HepG2 (cell line): Measurements from ENCODE around the gene TXNL4A. TPM values are rescaled to one million over a fixed set of nuclear protein-coding genes. Genes with fewer than 3 reads are reported as not detected.

ENCODE experiments used
- ASH2L ChIP-seq: fragments of 300-600, 200-600 bp; sonication (generic); IDR thresholded peaks from 2 replicates; pipeline ENCODE4 v1.7.0; 2017; ENCODE audit warnings: low read depth, mild to moderate bottlenecking, moderate library complexity, mixed read lengths, low read length; ENCODE audit not compliant: insufficient read length
- DR1 ChIP-seq: sonication (generic); formaldehyde crosslinking; IDR thresholded peaks from 2 replicates; pipeline ENCODE4 v1.8.0; 2021; ENCODE audit warnings: mild to moderate bottlenecking, missing genetic modification reagents, inconsistent platforms
- HNRNPH1 ChIP-seq: fragments of 200-400 bp; formaldehyde crosslinking; optimal IDR thresholded peaks from 2 replicates; pipeline ENCODE3; 2017; ENCODE audit warnings: mild to moderate bottlenecking, low read depth, low read length
- TEAD2 ChIP-seq: sonication (generic); formaldehyde crosslinking; IDR thresholded peaks from 2 replicates; pipeline ENCODE4 v1.9.0; 2021; ENCODE audit warnings: missing genetic modification reagents
- THYN1 ChIP-seq: sonication (generic); formaldehyde crosslinking; IDR thresholded peaks from 2 replicates; pipeline ENCODE4 v1.8.1; 2023; ENCODE audit warnings: low read depth, mild to moderate bottlenecking, moderate library complexity, missing genetic modification reagents, borderline replicate concordance
- TRIM24 ChIP-seq: sonication (generic); formaldehyde crosslinking; IDR thresholded peaks from 2 replicates; pipeline ENCODE4 v1.8.0; 2022; ENCODE audit warnings: mild to moderate bottlenecking, missing genetic modification reagents
- ZNF253 ChIP-seq: sonication (generic); formaldehyde crosslinking; IDR thresholded peaks from 2 replicates; pipeline ENCODE4 v1.8.0; 2022; ENCODE audit warnings: mild to moderate bottlenecking, missing genetic modification reagents, borderline replicate concordance
- ZNF510 ChIP-seq: sonication (generic); formaldehyde crosslinking; IDR thresholded peaks from 2 replicates; pipeline ENCODE4 v1.4.0; 2020; ENCODE audit warnings: low read depth, mild to moderate bottlenecking, missing genetic modification reagents
- ZNF564 ChIP-seq: sonication (generic); formaldehyde crosslinking; IDR thresholded peaks from 2 replicates; pipeline ENCODE4 v1.8.1; 2023; ENCODE audit warnings: mild to moderate bottlenecking, missing genetic modification reagents
- ZNF569 ChIP-seq: sonication (generic); formaldehyde crosslinking; IDR thresholded peaks from 2 replicates; pipeline ENCODE4 v1.5.0; 2020; ENCODE audit warnings: mild to moderate bottlenecking, missing genetic modification reagents, moderate library complexity, borderline replicate concordance
- ZNF768 ChIP-seq: sonication (generic); formaldehyde crosslinking; IDR thresholded peaks from 2 replicates; pipeline ENCODE4 v1.4.0; 2020; ENCODE audit warnings: missing genetic modification reagents
- polyA plus RNA-seq, 8 experiments: library from polyadenylated mRNA; depleted of rRNA in 3 of 8; stranded (reverse) in 7 of 8; unstranded in 1 of 8; fragments of >200 nt; fragmentation: Illumina TruSeq in 4 of 8; extraction: Trizol in 4 of 8; gene quantifications; 2 replicates each; pipeline versions ENCODE4 v1.2.1 to v1.2.3, GENCODE V29; 2011 to 2016; ENCODE audit warnings: low read depth in 4 of 8, missing spikeins in 1 of 8, mixed read lengths in 1 of 8; ENCODE audit not compliant: insufficient read depth in 1 of 8
- total RNA-seq, 5 experiments: library from RNA; depleted of rRNA; stranded (reverse); fragments of >200 nt; fragmentation: Illumina TruSeq; extraction: Trizol; gene quantifications; 2 replicates each; pipeline ENCODE4 v1.2.3, GENCODE V29; 2016; ENCODE audit warnings: low read depth in 1 of 5
- TF ChIP-seq, protein P1 (sequence below): sonication (generic); formaldehyde crosslinking; IDR thresholded peaks from 2 replicates; pipeline ENCODE4 v1.4.0; 2020; ENCODE audit warnings: missing genetic modification reagents
- TF ChIP-seq, protein P2 (sequence below): sonication (generic); formaldehyde crosslinking; IDR thresholded peaks from 2 replicates; pipeline ENCODE4 v1.5.0; 2020; ENCODE audit warnings: mild to moderate bottlenecking, missing genetic modification reagents
- TF ChIP-seq, protein P3 (sequence below): sonication (generic); formaldehyde crosslinking; conservative IDR thresholded peaks from 2 replicates; pipeline ENCODE4 v1.4.0; 2020; ENCODE audit warnings: missing genetic modification reagents
- TF ChIP-seq, protein P4 (sequence below): fragments of 450-650 bp; IDR thresholded peaks from 2 replicates; pipeline ENCODE4 v1.6.1; 2016
- TF ChIP-seq, protein P5 (sequence below): sonication (generic); formaldehyde crosslinking; conservative IDR thresholded peaks from 2 replicates; pipeline ENCODE4 v1.5.0; 2020; ENCODE audit warnings: missing genetic modification reagents

TXNL4A gene
- total and polyA plus RNA-seq, 2 of the 13 experiments (the other 11 are each of a cell fraction or from before 2014, with no cell fraction given), result 172 to 202 TPM

DNA sequence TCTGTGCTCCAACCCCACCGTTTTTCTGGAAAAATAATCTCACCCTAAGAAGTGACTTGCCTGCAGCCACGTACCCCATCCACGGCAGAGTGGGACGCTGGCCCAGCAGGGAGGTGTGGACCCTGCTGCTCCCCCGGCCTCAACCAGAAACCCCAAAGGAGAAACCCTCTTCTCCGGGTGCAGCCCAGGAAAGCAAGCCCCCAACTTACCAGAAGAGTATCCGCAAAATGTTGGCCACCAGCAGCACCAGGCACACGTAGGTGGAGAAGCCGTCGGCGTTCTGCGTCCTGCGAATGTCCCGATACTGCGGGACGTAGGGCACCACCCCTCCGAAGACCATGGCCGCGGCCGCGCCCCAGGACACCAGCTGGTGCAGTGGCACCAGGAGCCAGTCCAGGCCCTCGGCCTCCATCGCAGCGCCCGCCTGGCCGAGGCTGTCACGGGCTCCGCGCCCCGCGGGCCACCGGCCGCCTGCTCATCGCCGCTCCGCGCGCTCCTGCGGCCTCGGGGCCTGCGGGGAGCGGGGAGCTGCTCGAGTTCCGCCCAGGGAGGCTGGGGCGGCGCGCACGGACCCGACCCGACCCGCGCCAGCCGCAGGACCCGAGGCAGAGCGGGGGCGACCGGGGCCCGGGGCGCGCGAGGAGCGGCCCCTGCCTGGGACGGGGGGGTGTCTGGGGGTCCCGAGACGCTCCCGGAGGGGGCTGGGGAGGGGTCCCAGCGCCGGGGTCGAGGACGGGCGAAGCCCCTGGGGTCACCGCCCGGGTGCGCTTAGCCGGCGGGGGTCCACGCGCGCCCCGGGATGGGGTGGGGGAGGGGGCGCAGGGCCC is 37.6 kb downstream of the TXNL4A start (continued):
- TF ChIP-seq, protein P1, sequence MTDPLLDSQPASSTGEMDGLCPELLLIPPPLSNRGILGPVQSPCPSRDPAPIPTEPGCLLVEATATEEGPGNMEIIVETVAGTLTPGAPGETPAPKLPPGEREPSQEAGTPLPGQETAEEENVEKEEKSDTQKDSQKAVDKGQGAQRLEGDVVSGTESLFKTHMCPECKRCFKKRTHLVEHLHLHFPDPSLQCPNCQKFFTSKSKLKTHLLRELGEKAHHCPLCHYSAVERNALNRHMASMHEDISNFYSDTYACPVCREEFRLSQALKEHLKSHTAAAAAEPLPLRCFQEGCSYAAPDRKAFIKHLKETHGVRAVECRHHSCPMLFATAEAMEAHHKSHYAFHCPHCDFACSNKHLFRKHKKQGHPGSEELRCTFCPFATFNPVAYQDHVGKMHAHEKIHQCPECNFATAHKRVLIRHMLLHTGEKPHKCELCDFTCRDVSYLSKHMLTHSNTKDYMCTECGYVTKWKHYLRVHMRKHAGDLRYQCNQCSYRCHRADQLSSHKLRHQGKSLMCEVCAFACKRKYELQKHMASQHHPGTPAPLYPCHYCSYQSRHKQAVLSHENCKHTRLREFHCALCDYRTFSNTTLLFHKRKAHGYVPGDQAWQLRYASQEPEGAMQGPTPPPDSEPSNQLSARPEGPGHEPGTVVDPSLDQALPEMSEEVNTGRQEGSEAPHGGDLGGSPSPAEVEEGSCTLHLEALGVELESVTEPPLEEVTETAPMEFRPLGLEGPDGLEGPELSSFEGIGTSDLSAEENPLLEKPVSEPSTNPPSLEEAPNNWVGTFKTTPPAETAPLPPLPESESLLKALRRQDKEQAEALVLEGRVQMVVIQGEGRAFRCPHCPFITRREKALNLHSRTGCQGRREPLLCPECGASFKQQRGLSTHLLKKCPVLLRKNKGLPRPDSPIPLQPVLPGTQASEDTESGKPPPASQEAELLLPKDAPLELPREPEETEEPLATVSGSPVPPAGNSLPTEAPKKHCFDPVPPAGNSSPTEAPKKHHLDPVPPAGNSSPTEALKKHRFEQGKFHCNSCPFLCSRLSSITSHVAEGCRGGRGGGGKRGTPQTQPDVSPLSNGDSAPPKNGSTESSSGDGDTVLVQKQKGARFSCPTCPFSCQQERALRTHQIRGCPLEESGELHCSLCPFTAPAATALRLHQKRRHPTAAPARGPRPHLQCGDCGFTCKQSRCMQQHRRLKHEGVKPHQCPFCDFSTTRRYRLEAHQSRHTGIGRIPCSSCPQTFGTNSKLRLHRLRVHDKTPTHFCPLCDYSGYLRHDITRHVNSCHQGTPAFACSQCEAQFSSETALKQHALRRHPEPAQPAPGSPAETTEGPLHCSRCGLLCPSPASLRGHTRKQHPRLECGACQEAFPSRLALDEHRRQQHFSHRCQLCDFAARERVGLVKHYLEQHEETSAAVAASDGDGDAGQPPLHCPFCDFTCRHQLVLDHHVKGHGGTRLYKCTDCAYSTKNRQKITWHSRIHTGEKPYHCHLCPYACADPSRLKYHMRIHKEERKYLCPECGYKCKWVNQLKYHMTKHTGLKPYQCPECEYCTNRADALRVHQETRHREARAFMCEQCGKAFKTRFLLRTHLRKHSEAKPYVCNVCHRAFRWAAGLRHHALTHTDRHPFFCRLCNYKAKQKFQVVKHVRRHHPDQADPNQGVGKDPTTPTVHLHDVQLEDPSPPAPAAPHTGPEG (CRISPR knock-in tag), result 0 out of 2 replicates have a peak, but pooled peaks have one; percentile 15
- TF ChIP-seq ZNF510 (CRISPR knock-in tag) (no peak), HNRNPH1 (no peak), ASH2L (no peak), ZNF564 (CRISPR knock-in tag) (no peak; the same call in 1 of the 2 replicates), DR1 (CRISPR knock-in tag) (no peak), TRIM24 (CRISPR knock-in tag) (no peak), THYN1 (CRISPR knock-in tag) (no peak), ZNF569 (CRISPR knock-in tag) (no peak), ZNF768 (no peak), TEAD2 (no peak), ZNF253 (CRISPR knock-in tag) (no peak)
- TF ChIP-seq, protein P2, sequence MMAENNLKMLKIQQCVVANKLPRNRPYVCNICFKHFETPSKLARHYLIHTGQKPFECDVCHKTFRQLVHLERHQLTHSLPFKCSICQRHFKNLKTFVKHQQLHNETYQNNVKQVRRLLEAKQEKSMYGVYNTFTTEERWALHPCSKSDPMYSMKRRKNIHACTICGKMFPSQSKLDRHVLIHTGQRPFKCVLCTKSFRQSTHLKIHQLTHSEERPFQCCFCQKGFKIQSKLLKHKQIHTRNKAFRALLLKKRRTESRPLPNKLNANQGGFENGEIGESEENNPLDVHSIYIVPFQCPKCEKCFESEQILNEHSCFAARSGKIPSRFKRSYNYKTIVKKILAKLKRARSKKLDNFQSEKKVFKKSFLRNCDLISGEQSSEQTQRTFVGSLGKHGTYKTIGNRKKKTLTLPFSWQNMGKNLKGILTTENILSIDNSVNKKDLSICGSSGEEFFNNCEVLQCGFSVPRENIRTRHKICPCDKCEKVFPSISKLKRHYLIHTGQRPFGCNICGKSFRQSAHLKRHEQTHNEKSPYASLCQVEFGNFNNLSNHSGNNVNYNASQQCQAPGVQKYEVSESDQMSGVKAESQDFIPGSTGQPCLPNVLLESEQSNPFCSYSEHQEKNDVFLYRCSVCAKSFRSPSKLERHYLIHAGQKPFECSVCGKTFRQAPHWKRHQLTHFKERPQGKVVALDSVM (CRISPR knock-in tag), result no peak
- TF ChIP-seq, protein P3, sequence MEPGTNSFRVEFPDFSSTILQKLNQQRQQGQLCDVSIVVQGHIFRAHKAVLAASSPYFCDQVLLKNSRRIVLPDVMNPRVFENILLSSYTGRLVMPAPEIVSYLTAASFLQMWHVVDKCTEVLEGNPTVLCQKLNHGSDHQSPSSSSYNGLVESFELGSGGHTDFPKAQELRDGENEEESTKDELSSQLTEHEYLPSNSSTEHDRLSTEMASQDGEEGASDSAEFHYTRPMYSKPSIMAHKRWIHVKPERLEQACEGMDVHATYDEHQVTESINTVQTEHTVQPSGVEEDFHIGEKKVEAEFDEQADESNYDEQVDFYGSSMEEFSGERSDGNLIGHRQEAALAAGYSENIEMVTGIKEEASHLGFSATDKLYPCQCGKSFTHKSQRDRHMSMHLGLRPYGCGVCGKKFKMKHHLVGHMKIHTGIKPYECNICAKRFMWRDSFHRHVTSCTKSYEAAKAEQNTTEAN, result no peak
- TF ChIP-seq, protein P4, sequence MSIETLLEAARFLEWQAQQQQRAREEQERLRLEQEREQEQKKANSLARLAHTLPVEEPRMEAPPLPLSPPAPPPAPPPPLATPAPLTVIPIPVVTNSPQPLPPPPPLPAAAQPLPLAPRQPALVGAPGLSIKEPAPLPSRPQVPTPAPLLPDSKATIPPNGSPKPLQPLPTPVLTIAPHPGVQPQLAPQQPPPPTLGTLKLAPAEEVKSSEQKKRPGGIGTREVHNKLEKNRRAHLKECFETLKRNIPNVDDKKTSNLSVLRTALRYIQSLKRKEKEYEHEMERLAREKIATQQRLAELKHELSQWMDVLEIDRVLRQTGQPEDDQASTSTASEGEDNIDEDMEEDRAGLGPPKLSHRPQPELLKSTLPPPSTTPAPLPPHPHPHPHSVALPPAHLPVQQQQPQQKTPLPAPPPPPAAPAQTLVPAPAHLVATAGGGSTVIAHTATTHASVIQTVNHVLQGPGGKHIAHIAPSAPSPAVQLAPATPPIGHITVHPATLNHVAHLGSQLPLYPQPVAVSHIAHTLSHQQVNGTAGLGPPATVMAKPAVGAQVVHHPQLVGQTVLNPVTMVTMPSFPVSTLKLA, result no peak
- TF ChIP-seq, protein P5, sequence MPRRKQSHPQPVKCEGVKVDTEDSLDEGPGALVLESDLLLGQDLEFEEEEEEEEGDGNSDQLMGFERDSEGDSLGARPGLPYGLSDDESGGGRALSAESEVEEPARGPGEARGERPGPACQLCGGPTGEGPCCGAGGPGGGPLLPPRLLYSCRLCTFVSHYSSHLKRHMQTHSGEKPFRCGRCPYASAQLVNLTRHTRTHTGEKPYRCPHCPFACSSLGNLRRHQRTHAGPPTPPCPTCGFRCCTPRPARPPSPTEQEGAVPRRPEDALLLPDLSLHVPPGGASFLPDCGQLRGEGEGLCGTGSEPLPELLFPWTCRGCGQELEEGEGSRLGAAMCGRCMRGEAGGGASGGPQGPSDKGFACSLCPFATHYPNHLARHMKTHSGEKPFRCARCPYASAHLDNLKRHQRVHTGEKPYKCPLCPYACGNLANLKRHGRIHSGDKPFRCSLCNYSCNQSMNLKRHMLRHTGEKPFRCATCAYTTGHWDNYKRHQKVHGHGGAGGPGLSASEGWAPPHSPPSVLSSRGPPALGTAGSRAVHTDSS (CRISPR knock-in tag), result no peak
